Brain microvascular endothelial cell (primary cell): ENCODE results near the gene HTR1B.

Experiments used
- DNase-seq: peaks from one replicate; pipeline ENCODE4 v3.0.0-alpha.2; 2020
- H3K27ac ChIP-seq: fragments of 250-450 bp; sonication (Bioruptor Pico); 2 replicates; pipeline ENCODE4 v1.5.1; 2020; ENCODE audit warnings: mild to moderate bottlenecking, moderate library complexity
- H3K27me3 ChIP-seq: fragments of 250-450 bp; sonication (Bioruptor Pico); replicated peaks from 2 replicates; pipeline ENCODE4 v1.5.1; 2020; ENCODE audit warnings: mild to moderate bottlenecking
- H3K36me3 ChIP-seq: fragments of 250-450 bp; sonication (Bioruptor Pico); replicated peaks from 2 replicates; pipeline ENCODE4 v1.5.1; 2020; ENCODE audit warnings: mild to moderate bottlenecking
- H3K4me3 ChIP-seq: 2 replicates; pipeline ENCODE4 v1.5.1; 2011; ENCODE audit warnings: low read depth, mild to moderate bottlenecking, control low read depth, low read length, moderate library complexity
- CTCF ChIP-seq: IDR thresholded peaks from 2 replicates; pipeline ENCODE4 v1.5.1; 2011; ENCODE audit warnings: low read depth, mild to moderate bottlenecking, moderate library complexity, low read length, control low read depth, inconsistent platforms; ENCODE audit errors: missing control alignments
- in situ Hi-C: cut with HindIII; loops from 2 replicates; pipeline ENCODE4 v1.10.0; 2017; ENCODE audit warnings: low sequenced_read_pairs, low pct_ligation_motif_present

The HTR1B gene

GRCh38 chr6:77482981-77483380 is 19.7 kb upstream of the HTR1B start:
- no peak for DNase-seq
- Histone ChIP-seq H3K36me3 (no peaks in the 10 kb centered on the region), H3K4me3 (no peak overlapping the region), H3K27ac (no peak overlapping the region), H3K27me3 (no peaks in the 10 kb centered on the region)
- no peak for TF ChIP-seq CTCF
- in situ Hi-C loops: no loop called here

- Histone ChIP-seq H3K27ac (no peak overlapping the region), H3K36me3 (no peaks in the 10 kb centered on the region), H3K27me3 (no peaks in the 10 kb centered on the region), H3K4me3 (no peak overlapping the region)
- TF ChIP-seq CTCF: no peak
- in situ Hi-C loops: loop anchor here (25.0 kb wide), 2 partner anchors 788 to 1538 kb away; no protein-coding TSS in a partner anchor
- DNase-seq: no peak
Observed at GRCh38 chr6:77474973-77475372, 11.7 kb upstream of the HTR1B start.

GRCh38 chr6:77474286-77474956 is 11.1 kb upstream of the HTR1B start:
- Histone ChIP-seq H3K36me3 (no peaks in the 10 kb centered on the region), H3K4me3 (no peak overlapping the region), H3K27me3 (no peaks in the 10 kb centered on the region), H3K27ac (no peak overlapping the region)
- no peak for DNase-seq
- in situ Hi-C loops: loop anchor here (25.0 kb wide), 2 partner anchors 787 to 1537 kb away; no protein-coding TSS in a partner anchor
- TF ChIP-seq CTCF: no peak

GRCh38 chr6:77470983-77471382 is 7.7 kb upstream of the HTR1B start:
- Histone ChIP-seq H3K36me3 (no peaks in the 10 kb centered on the region), H3K4me3 (no peak overlapping the region), H3K27me3 (no peaks in the 10 kb centered on the region), H3K27ac (no peak overlapping the region)
- in situ Hi-C loops: loop anchor here (25.0 kb wide), 2 partner anchors 784 to 1534 kb away; no protein-coding TSS in a partner anchor
- TF ChIP-seq CTCF: no peak
- DNase-seq: peak; percentile 73

GRCh38 chr6:77468939-77469338 is 5.6 kb upstream of the HTR1B start:
- no peak overlapping the region for H3K27ac ChIP-seq
- H3K4me3 ChIP-seq: no peak overlapping the region
- in situ Hi-C loops: loop anchor here (25.0 kb wide), 2 partner anchors 782 to 1532 kb away; no protein-coding TSS in a partner anchor
- TF ChIP-seq CTCF: no peak
- H3K36me3 ChIP-seq: no peaks in the 10 kb centered on the region
- H3K27me3 ChIP-seq: no peaks in the 10 kb centered on the region
- no peak for DNase-seq
